HG03025 (cell line): ENCODE data around the gene JUNB.
"Not testable (repeated sequence)": the region's sequence is repeated elsewhere in the genome, so short reads cannot be mapped to it uniquely, and the experiment has no call there.

Experiments used
- ATAC-seq: cut with Tn5 transposase; IDR thresholded peaks from one replicate; pipeline ENCODE4 v1.9.1; 2021; ENCODE audit warnings: mild to moderate bottlenecking, moderate library complexity; ENCODE audit not compliant: unreplicated experiment, low FRiP score

Gene JUNB

GRCh38 chr19:12788042-12788681, 3.1 kb upstream of the JUNB start:
- no peak for ATAC-seq

GRCh38 chr19:12788682-12789097, 2.6 kb upstream of the JUNB start:
- ATAC-seq, result no peak

GRCh38 chr19:12789098-12789903, 2.0 kb upstream of the JUNB start:
- ATAC-seq, result no peak

- ATAC-seq, result peak; percentile 32
These were observed 1.2 kb upstream of the JUNB start for GRCh38 chr19:12789904-12790619.

- ATAC-seq, result no peak
These were observed 500 bp upstream of the JUNB start for GRCh38 chr19:12790628-12791344.

- no peak for ATAC-seq
These were observed 966 bp downstream of the JUNB start for GRCh38 chr19:12792051-12792852.

GRCh38 chr19:12792853-12793289, 1.6 kb downstream of the JUNB start:
- no peak for ATAC-seq

GRCh38 chr19:12793290-12794195, 2.3 kb downstream of the JUNB start:
- no peak for ATAC-seq

GRCh38 chr19:12794196-12794941, 3.1 kb downstream of the JUNB start:
- ATAC-seq, result no peak

- ATAC-seq, result no peak
These were observed 3.7 kb downstream of the JUNB start for GRCh38 chr19:12794971-12795381.

GRCh38 chr19:12796146-12797071, 5.1 kb downstream of the JUNB start:
- no peak for ATAC-seq

- no peak for ATAC-seq
These were observed 5.9 kb downstream of the JUNB start for GRCh38 chr19:12797141-12797587.

GRCh38 chr19:12797607-12798006, 6.3 kb downstream of the JUNB start:
- not testable (repeated sequence) for ATAC-seq

- no peak for ATAC-seq
These were observed 8.6 kb downstream of the JUNB start for GRCh38 chr19:12799742-12800465.

GRCh38 chr19:12800466-12800770, 9.1 kb downstream of the JUNB start:
- no peak for ATAC-seq

- ATAC-seq, result no peak
These were observed 9.7 kb downstream of the JUNB start for GRCh38 chr19:12800923-12801465.
